Right ventricle myocardium inferior (tissue), 1 donor: ENCODE results near the gene GRID2. TPM values are rescaled to one million over a fixed set of nuclear protein-coding genes. Genes with fewer than 3 reads are reported as not detected.

Source experiments
- ATAC-seq: fragments of 200-7000 bp; cut with Tn5 transposase; one replicate; pipeline ENCODE4 v1.9.1; 2020; ENCODE audit warnings: mild to moderate bottlenecking, moderate library complexity
- DNase-seq: peaks from one replicate; pipeline ENCODE4 v3.0.0; 2021; ENCODE audit errors: missing footprints
- intact Hi-C: fragments of 100-400 bp; cut with DNase I; formaldehyde crosslinking; loops from one replicate; pipeline ENCODE4 v1.11.0; 2022
- total RNA-seq: library from RNA; stranded (reverse); fragmentation: NEBNext Ultra II Directional; extraction: Animal tissue kit (Norgen Biotek cat#: 25700); gene quantifications from one replicate; pipeline ENCODE4 v1.2.1, GENCODE V29; 2021
- donor health status: DM: no; HTN: yes; CAD: no; lungs with severe emphysema.

Gene GRID2
- total RNA-seq, 1 donor from 2014 or later: 0.05 TPM

DNA sequence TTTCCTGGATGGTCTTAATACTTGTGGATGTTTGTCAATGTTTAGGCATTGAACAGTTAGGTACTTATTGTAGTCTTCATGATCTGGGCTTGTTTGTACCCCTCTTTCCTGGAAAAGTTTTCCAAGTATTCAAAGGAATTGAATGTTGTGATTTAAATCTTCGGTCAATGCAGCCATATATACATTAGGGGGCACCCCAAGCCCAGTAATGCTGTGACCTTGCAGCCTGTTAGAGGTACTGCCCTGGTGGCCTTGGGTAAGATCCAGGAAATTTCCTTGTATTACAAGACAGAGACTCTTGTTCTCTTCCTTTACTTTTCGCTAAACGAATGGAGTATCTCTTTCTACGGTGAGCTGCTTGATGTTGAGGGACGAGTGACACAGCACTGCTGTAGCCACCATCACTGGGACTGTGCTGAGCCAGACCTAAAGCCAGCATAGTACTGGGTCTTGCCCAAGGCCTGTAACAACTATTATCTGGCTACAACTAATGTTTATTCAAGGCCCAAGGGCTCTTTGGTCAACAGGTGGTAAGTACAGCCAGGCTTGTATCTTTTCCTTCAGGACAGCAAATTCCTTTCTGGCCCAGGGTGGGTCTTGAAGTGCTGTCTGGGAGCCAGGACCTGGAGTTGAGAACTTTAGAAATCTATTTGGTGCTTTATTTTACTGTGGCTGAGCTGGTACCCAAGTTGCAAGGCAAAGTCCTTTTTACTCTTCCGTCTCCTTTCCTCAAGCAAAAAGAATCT lies 1406.5 kb downstream of the GRID2 start:
- intact Hi-C loops: no loop called here
- ATAC-seq (no peak), DNase-seq (no peak)

- DNase-seq (no peak), ATAC-seq (no peak)
- intact Hi-C loops: no loop called here
These were observed 1407.2 kb downstream of the GRID2 start for GRCh38 chr4:93710847-93711430.

DNA sequence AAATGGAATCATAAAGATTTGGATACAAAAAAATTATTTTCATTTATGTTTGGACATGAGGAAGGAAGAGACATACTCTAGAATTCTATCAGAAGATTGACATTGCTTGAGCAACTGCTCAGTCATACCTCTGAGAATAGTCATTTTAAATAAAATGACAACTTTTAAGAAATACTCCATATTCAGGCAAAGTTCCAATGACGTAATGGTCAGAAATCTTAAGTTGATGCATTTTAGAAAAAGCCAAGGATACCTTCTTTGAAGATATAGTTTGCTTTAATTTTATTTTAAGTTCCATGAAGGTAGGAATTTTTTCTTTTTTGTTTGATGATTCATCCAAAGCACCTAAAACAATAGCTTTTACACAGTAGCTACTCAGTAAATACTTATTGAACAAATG lies 1414.5 kb downstream of the GRID2 start:
- intact Hi-C loops: no loop called here

DNA sequence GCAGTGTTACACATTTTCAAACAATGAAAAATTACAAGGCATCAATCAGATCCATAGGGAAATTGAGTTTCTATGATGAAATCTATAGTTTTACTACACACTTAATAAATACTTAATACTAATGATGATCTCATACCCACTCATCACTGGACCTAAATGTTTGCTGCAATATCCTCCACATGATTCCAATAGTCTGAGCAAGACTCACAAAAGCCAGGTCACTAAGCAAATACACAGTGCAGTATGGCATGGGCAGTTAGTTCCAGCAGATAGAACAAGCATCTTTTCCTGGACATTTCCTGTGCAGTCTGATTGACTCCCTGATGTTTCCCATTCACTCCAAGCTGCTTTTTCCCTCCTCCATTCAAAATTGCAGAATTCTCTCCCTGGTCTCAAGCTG lies 1415.8 kb downstream of the GRID2 start:
- intact Hi-C loops: no loop called here
- DNase-seq: no peak
- no peak for ATAC-seq

More for the DNA sequence above, 1414.5 kb downstream of the GRID2 start:
- ATAC-seq (no peak), DNase-seq (no peak)

DNA sequence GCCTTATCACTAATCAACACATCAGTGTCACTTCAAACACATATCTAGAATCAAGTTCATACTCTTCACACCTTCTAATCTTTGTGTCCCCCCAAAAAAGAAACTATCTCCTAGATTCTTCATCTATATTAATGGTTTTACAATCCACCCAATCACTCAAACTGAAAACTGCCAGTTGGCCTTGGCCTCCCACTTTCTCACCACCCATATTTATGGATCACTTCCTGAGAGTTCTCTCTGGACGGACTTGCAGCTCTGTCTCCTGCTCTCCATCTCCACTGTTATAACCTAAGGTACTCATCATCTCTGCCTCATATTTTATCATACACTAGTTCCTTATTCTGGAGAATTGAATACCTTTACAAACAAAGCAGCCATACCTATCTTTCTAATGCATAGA lies 1418.7 kb downstream of the GRID2 start:
- intact Hi-C loops: no loop called here

DNA sequence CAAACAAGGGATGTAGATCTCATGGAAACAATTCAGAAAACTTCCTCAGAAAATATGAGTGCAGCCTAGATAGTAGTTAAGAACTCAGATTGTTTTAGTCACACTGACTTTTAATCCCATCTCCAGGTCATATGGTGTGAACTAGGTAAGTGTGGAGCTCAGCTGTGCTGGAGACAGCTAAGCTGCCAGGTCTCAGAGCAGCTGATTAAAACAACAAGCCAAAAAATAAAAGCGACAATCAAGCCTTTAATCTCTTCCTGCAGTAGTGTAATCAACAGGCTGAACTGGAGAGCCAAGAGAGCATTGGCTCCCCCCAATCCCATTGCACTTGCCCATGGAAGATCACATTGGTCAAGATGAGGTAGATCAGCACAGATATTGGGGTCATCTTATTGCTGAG lies 1426.5 kb downstream of the GRID2 start:
- DNase-seq (no peak), ATAC-seq (no peak)
- intact Hi-C loops: no loop called here

More for the DNA sequence above, 1418.7 kb downstream of the GRID2 start:
- ATAC-seq (no peak), DNase-seq (no peak)

- DNase-seq: no peak
- intact Hi-C loops: no loop called here
- ATAC-seq: no peak
These were observed 1427.0 kb downstream of the GRID2 start for GRCh38 chr4:93730760-93731159.

DNA sequence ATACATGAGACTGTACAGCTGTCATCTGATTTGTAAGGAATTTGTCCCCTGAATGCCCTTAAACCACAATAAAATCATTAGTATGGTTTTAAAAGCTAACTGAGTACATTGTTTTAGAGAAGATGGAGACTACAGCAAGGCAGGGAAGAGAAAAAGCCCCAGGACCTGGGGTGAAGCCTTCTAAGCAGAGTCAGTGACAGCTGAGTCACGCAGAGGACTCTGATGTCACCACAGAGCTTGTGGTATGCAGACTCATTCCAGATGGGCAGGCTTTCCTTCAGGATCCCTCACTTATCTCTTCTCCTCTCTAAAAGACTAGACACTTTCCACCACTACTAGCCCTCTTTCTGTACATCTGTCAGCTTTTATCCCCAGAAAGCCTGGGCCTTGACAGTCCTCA lies 1427.7 kb downstream of the GRID2 start:
- intact Hi-C loops: no loop called here
- no peak for DNase-seq
- no peak for ATAC-seq

- ATAC-seq: no peak
- no peak for DNase-seq
- intact Hi-C loops: no loop called here
These were observed 1428.7 kb downstream of the GRID2 start for GRCh38 chr4:93732509-93732908.

GRCh38 chr4:93740890-93741289 lies 1437.1 kb downstream of the GRID2 start:
- no peak for DNase-seq
- intact Hi-C loops: no loop called here

DNA sequence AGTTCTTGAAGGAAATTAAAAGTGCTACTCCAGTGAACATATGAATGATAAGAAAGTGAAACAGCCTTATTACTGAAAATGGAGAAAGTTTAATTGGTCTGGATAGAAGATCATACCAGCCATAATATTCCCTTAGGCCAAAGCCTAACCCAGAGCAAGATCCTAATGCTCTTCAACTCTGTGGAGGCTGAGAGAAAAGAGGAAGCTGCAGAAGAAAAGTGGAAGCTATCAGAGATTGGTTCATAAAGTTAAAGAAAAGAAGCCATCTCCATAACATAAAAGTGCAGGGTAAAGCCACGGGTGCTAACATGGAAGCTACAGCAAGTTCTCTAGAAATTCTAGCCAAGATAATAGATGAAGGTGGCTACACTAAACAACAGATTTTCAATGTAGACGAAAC lies 1439.3 kb downstream of the GRID2 start:
- DNase-seq (no peak), ATAC-seq (no peak)
- intact Hi-C loops: no loop called here

More at GRCh38 chr4:93740890-93741289, 1437.1 kb downstream of the GRID2 start:
- ATAC-seq: no peak

DNA sequence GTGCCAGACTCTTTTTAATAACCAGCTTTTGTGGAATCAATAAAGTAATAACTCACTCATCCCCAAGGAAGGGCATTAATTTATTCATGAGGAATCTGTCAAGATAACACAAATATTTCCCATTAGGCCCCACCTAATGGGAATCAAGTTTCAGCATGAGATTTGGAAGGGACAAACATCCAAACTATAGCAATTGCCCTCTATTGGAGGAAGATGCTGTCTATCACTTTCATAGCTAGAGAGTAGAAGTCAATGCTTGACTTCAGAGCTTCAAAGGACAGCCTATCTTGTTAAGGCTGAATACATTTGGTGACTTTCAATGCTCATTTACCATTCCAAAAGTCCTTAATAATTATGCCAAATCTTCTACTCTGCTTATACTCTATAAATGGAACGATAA lies 1439.9 kb downstream of the GRID2 start:
- ATAC-seq (no peak), DNase-seq (no peak)
- intact Hi-C loops: no loop called here

GRCh38 chr4:93744961-93745360 lies 1441.2 kb downstream of the GRID2 start:
- DNase-seq (no peak), ATAC-seq (no peak)
- intact Hi-C loops: no loop called here

- intact Hi-C loops: no loop called here
- no peak for ATAC-seq
- DNase-seq: no peak
These were observed 1442.3 kb downstream of the GRID2 start for GRCh38 chr4:93746031-93746430.

DNA sequence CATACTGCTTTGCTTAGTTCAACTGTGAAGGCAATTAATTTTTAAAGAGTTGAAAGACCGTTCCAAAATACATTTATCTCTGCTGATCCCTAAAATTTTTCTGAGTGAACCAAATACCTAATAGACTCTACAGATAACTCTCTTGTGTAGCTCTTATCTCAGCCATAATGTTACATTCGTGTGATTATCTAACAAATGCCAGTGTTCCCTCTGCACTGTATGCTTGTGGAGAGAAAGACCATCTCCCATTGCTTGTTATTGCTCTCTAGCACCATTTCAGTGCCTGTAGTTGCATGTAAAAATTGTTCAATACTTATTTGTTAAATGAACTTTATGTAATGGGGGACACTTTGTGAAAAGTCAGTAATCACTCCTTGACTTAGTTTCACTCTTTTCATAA lies 1443.5 kb downstream of the GRID2 start:
- intact Hi-C loops: no loop called here
- ATAC-seq: no peak
- DNase-seq: no peak

DNA sequence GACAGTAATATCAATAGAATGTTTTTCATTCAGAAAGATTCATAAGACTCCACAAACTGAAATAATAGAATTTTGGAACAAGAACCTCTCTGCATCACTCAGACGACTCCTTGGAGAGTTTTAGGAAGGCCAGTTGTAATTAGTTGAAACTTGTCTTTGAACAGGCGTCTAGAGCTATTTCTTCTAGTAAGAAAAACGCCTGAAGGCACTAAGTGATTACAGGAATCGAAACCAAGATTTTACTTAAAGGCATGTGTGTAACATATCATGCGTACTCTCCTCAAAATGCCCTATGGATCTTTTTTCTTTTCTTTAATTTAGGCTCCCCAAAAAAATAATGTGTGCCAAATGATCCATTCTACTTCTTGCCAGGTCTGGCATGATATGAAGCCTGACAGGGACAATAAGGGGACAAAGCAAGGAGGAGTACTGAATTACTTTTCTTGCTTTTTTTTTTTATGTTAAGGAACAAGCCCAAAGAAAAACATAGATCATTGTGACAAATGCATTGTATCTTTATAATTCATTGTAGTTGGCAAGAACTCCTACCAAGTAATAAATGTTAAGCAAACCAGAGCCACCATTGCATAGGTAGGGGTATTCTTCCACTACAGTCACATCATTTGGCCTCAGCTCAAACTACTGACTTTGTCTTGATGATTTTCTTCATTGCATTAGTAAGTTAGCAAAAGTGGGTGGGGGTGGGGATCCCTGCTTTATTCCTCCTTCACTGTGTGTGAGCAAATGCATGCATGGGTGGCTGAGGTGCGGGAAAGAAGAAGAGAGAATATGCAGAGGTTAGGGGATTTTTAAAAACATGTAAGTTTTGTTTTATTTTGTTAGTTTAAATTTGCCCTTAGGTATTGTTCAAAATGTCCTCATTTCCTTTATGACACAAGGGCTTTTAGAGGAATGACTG lies 1444.9 kb downstream of the GRID2 start:
- DNase-seq (no peak), ATAC-seq (no peak)
- intact Hi-C loops: no loop called here

GRCh38 chr4:93749292-93749761 lies 1445.6 kb downstream of the GRID2 start:
- intact Hi-C loops: no loop called here
- ATAC-seq: no peak

GRCh38 chr4:93751411-93751810 lies 1447.6 kb downstream of the GRID2 start:
- DNase-seq (no peak), ATAC-seq (no peak)
- intact Hi-C loops: no loop called here

More at GRCh38 chr4:93749292-93749761, 1445.6 kb downstream of the GRID2 start:
- no peak for DNase-seq

DNA sequence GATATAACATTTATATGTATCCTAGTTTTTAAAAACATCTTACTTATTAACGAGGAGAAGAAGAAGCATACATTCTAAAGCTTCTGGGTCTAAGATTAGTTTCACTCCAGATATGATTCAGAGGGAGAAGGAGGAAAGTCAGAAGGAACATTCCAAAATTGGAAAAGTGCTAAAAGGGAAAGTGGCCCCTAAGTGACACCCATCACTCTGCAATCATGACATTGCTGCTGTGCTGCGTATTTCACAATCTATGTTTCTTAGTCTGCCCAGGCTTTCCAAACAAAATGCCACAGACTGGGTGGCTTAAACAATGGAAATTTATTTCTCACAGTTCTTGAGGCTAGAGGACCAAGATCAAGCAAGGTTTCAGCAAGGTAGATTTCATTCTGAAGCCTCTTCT lies 1452.3 kb downstream of the GRID2 start:
- intact Hi-C loops: no loop called here
- ATAC-seq (no peak), DNase-seq (no peak)

DNA sequence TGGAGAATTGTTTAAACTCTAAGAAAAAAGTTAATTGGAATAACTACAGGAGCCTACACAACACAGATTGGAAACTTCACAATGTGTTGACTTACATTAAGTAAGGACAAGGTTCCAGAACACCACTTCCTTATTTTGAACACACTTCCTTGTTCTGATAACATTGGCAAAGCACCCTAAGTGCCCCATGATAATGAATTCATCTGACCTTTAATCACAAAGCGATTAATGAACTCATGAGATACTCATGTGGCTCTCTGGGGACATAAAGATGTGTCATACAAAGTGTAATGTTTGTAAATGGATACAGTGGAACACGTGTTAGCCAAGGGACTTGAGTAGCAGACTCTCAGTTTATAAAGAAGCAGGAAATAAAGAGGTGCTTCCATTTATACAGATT lies 1455.7 kb downstream of the GRID2 start:
- ATAC-seq (no peak), DNase-seq (no peak)
- intact Hi-C loops: no loop called here
